DMS79 treated with DMSO at 0.1 percent for 48 hours (cell line): Measurements from ENCODE around the gene FAM13C.

Source experiments
- DNase-seq: peaks from one replicate; lab custom pipeline; 2025; lab: John Stamatoyannopoulos, UW

FAM13C gene

GRCh38 chr10:59361663-59362143 lies 646 bp downstream of the FAM13C start:
- DNase-seq: peak; percentile 13

GRCh38 chr10:59360605-59361405 lies 1.5 kb downstream of the FAM13C start:
- DNase-seq: peak; percentile 21

DNA sequence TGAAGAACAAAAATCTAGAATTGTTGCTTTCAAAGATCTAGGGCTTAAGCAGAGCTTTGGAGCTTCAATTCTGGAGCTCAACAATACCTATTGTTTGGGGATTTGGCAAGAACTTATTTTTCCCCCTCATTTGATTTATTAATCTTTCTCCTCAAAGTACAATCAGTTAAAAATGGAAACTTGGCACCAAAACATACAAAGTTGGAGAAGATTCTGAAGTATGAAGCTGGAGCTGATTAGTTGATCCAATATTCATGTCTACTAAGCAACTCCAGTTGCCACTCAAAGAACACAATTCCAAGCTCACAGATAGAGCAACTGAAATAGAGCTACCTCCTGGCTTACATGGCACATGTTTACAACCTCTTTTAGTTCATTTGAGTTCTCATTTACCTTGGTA lies 3.8 kb downstream of the FAM13C start:
- no peak for DNase-seq

DNA sequence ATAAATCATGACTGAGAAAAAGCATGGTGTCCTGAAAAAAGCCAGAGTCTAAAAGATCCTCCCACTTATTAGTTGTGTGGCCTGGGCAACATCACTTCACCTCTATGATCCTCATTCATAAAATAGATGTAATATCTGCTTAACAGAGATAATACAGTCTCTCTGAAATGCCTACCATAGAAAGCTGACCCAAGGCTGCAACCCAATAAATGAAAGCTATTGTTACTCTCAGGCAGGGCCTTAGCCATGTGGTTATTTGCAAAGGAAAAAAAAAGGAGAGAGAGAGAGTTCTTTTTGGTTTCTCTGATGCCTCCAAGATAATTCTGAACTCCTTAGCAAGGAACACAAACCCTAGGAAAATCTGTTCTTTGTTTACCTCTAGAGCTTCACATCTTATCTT lies 7.9 kb downstream of the FAM13C start:
- DNase-seq: no peak

DNA sequence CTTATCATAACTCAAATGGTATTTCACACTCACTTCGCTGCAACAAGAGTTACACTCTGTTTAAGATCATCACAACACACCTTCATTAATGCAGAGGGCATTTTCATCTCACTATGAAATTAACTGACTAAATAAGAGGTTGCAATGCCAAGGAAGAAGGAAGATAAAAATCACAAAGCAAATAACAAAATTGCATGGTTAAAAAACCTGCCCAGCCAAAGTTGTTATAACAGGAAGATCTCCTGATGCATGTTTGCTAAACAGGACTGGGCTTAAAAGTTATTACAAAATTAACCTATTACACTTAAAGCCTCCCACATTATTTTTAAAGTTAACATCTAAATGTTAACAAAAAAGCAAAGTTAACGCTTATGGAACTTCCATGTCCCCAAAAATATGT lies 11.8 kb downstream of the FAM13C start:
- DNase-seq: no peak

- DNase-seq: no peak
Measured at GRCh38 chr10:59346321-59346720, 16.0 kb downstream of the FAM13C start.

- DNase-seq: no peak
Measured at GRCh38 chr10:59342723-59343122, 19.6 kb downstream of the FAM13C start.

DNA sequence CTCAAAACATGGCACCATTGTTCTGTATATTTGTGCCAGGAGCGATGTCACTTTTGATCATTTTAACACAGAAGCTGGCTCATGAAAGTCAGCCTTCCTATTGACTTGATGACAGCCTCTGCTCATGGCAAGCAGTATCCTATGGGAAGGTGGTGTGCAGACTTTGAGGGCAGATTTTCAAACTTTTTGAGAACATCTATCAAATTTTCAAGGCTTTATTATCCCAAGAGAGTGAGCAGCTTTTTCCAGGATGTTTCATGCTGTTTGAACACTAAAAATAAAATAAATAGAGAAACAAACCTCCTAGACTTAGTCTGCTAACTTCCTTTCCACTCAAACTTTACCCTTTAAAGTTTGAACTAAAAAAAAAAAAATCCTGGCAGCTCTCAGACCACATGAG lies 20.3 kb downstream of the FAM13C start:
- no peak for DNase-seq

DNA sequence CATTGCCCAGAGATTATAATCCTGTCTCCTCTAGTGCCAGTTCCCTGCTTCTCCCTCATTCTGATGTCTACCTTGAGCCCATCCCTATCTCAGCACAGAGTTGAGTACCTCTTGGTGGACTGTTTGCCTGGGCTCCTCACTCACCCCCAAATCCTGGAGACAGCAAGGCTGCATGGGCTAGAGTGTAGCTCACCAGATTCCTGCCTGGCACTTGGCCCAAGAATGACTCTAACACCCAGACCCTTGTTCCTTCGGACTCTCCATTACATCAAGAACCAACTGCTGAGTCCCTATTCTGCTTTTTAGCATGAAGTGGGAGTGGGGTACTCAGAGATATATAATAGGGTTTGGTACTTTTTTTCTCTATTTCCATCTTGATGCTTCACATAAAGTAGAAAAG lies 22.1 kb downstream of the FAM13C start:
- no peak for DNase-seq

GRCh38 chr10:59339351-59339750 lies 23.0 kb downstream of the FAM13C start:
- no peak for DNase-seq

- peak; percentile 72 for DNase-seq
Measured at GRCh38 chr10:59337201-59337652, 25.1 kb downstream of the FAM13C start.

- no peak for DNase-seq
Measured at GRCh38 chr10:59336632-59337031, 25.7 kb downstream of the FAM13C start.

- DNase-seq: no peak
Measured at GRCh38 chr10:59335497-59335896, 26.9 kb downstream of the FAM13C start.

DNA sequence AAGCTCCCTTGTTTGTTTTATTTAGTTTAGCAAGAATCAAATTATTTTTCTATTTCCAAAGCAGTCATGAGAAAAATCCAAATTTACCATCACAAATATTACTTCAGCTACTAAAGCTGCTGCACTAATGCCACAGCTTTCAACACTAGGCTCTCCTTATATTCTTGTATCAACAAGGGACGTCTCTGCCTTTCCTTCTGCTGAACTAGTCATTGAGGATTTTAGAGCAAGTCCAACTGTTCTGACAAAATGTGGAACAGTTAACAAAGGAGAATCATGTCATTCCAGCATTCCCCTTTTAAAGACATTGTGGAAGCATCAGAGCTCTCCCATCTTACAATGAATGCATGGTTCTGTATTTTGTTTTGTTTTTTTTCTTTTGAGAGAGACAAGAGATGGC lies 28.6 kb downstream of the FAM13C start:
- DNase-seq: no peak

DNA sequence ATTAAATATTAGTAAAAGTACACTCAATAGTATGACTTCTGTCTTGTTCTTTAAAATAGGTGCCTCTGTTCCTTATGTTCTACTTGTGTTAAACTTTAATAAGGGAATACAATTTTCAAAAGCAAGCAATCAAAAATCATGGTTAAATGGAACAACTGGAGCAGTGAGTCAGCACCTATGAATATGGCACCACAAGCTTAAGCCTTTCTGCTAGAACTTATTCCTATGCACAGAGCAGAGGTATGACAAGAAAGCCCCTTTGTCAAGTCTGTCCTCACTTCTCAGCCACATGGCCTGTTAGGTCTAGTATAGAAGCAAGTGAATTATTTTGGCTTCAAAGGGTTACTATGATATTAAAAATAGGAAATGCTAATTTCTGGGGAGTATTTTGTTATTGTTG lies 29.8 kb downstream of the FAM13C start:
- no peak for DNase-seq

- no peak for DNase-seq
Measured at GRCh38 chr10:59331661-59332060, 30.7 kb downstream of the FAM13C start.

GRCh38 chr10:59325116-59325515 lies 37.2 kb downstream of the FAM13C start:
- DNase-seq: no peak

- DNase-seq: no peak
Measured at GRCh38 chr10:59324597-59324996, 37.8 kb downstream of the FAM13C start.

GRCh38 chr10:59323831-59324401 lies 38.4 kb downstream of the FAM13C start:
- DNase-seq: no peak

DNA sequence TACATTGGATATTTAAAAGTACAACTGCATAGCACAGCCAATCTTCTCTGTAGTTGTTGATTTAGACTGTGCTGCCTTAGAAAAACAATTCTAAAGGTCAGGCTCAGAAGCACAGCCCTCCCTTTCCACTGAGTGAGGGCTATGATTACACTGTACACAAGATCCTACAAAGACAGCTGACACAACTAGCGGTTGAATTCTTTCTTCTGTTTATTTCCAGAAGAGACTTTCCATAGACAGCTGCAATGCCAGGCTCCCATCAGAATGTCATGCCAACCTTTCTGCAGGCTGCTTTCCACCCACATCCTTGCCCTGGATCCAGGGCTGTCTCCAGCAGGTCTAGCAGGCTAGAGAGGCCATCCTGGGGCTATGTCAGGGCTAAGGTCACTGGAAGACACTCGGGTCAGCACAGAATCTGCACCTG lies 39.3 kb downstream of the FAM13C start:
- DNase-seq: no peak

DNA sequence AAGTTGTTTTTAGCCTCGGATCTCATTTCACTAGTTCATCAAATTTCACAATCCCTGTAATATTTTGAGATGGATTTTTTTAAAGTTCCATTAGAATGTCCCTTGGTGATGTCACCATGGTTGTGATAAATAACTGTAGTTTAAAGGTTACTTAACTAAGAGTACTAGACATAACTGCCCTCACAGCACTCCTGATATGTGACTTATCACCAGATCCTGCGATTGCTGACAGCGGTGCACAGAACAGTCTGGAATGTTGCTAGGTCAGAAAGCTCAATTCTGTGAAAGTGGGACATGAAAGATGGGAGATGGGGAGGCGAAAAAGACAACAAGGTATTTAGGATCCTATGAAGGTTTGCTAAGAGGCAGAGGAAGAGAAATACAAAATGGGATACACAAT lies 40.2 kb downstream of the FAM13C start:
- DNase-seq: no peak

DNA sequence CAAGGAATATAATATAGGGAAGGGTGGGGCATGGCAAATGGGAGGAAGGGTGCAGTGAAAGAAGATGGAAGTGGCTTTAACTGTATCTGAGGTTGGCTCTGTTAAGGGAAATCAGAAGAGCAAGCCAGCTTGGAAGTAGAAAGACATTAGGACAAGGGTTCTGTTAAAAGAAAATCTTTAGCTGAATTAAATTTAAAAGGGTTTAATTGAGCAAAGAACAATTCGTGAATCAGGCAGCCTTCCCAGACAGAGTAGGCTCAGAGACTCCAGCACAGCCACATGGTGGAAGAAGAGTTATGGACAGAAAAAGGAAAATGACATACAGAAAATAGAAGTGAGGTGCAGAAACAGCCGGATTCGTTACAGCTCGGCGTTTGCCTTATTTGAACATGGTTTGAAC lies 42.0 kb downstream of the FAM13C start:
- no peak for DNase-seq

GRCh38 chr10:59319854-59320253 lies 42.5 kb downstream of the FAM13C start:
- no peak for DNase-seq

DNA sequence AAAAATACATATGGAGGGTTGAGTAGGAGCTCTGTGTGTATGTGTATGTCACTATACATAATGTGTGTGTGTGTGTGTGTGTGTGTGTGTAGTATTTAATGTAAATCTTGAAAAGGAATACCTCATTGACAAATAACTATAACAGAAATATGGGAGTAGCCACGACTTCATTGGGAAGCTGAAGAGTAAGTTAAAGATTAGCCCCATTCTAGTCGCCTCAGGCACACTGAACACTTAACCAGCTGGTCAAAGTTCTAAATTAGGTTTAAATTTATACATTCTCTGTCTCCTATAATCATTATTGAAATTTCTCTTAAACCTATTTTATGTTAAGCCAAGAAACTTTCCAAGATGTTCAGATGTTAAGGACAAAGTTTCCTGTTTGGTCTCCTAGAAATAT lies 45.3 kb downstream of the FAM13C start:
- DNase-seq: no peak
